Measurements from ENCODE around the gene TMEM131.
"Not testable (repeated sequence)": the region's sequence is repeated elsewhere in the genome, so short reads cannot be mapped to it uniquely, and the experiment has no call there.

TMEM131 gene

DNA sequence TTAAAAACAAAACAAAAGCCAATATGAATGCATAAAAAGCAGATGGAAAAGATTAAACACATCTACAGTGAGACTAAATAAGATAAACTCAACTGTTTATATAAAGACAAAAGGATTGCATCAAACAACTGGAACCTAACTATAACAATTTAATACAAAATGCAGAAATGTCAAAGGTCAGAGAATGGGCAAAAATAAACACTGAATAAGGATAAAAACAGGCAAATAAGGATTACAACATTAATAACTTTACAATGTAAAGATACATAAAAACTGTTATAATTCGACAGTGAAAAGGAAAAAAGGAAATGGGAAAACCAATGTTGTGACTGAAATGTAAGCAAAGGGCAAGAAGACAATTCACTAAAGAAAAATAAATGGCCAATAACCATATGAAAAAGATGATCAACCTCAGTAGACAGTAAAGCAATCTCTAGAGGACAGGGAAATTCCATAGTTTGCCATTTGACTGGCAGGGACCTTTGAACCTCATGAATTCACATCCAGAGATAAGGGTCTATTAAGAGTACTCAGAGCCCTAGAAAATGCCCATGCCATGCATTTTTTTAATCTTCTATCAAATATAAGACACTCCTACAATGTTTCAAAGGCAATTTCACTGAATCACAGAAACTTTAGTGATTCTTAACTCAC lies 83.7 kb downstream of the TMEM131 start:
- DNase-seq (ENCODE audit: low spot score), result no peak

DNA sequence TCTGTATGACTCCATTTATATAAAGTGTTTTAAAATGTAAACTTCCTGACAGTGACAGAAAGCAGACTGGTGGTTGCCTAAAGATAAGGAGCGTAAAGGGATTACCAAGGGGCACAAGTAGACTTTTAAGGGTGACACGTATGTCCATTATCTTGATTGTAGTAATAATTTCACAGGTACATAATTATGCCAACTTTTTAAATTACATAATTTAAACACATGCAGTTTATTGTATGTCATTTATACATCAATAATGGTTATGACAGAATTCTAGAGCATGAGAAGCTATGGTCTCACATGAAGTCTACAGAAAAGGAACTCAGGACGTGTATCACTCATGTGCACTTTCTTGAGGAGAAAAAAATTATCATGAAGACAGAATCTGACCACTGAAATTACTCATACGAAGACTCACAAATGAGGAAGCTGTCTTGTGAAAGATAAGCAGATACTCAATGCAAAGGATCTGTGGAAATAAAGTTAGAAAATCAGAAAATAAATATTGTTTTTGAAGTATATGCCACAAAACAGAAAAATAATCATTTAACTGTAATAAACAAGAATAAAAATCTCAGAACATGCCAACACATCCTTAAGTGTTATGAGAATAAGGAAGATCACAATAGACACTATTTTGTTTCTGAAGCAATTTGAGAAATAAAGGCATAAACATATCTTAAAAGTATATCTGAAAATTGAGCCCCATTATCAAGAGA lies 84.4 kb downstream of the TMEM131 start:
- no peak for DNase-seq (ENCODE audit: low spot score)

- DNase-seq (ENCODE audit: low spot score), result no peak
These were observed 85.1 kb downstream of the TMEM131 start for GRCh38 chr2:97910403-97911205.

GRCh38 chr2:97908208-97908676 lies 87.5 kb downstream of the TMEM131 start:
- no peak for DNase-seq (ENCODE audit: low spot score)

DNA sequence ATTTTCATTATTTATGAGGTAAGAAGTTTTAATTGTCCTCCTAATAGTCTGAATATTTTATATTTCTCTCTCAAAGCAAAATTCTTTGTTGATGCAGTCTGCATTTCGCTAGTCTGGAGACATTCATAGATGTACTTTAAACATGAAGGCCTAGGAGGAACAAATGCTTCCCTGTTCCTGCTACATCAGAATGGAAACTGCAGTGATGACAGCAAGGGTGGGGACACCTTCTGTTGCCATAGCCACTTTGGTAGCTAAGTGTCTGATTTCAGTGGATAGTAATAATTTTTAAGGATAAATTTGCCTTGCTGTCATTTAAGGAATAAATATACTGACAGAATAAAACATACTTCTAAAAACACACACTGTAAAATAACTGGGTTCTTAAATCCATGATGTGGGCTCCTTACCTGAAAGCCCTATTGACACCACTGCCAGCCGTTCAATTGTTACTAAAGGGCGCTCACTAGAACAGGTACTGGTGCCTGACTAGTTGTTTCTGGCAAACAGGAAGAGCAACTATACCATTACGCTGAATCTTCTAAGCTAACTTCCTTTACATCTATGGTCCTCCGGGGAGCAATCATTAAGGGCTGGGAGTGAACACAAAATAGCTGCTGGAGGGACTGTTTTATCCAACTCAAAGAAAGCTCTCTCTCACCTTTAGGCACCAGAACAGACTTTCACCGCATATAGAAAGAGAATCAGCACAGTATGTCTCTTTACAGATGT lies 88.2 kb downstream of the TMEM131 start:
- DNase-seq (ENCODE audit: low spot score), result no peak

- no peak for DNase-seq (ENCODE audit: low spot score)
These were observed 89.4 kb downstream of the TMEM131 start for GRCh38 chr2:97906307-97906706.

DNA sequence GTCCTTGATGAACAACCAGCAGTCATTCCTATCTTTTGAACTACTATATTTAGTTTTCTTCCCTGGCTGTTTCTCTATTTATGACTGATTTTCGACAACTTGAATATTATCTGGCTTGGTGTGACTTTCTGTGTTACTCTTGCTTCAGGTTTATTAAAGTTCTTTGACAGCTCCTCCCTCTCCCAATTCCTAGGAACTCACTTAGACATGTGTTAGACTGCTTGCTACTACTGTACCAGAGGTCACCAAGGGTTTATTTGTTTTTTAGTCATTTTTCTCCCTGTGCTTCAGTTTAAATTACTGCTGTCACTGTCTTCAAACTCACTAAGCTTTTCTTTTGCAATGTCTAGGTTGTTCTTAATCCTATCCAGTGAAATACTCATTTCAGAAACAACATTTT lies 90.5 kb downstream of the TMEM131 start:
- DNase-seq (ENCODE audit: low spot score), result no peak

DNA sequence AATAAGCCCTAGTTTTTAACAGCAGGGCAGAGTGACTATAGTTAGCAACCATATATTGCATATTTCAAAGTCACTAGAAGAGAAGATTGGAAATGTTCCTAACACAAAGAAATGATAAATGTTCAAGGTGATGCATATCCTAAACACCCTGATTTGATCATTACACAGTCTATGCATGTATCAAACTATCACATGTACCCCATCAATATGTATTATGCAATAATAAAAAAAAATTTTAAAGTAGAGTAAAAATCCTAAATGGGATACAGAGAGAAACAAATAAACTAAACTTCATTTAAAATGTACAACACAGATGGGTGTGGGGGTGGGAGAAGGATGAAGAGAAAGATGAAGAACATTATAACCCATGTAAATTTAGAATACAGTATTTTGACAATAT lies 93.9 kb downstream of the TMEM131 start:
- DNase-seq (ENCODE audit: low spot score), result no peak

GRCh38 chr2:97900806-97901205 lies 94.9 kb downstream of the TMEM131 start:
- no peak for DNase-seq (ENCODE audit: low spot score)

GRCh38 chr2:97893042-97893441 lies 102.7 kb downstream of the TMEM131 start:
- DNase-seq (ENCODE audit: low spot score), result not testable (repeated sequence)

DNA sequence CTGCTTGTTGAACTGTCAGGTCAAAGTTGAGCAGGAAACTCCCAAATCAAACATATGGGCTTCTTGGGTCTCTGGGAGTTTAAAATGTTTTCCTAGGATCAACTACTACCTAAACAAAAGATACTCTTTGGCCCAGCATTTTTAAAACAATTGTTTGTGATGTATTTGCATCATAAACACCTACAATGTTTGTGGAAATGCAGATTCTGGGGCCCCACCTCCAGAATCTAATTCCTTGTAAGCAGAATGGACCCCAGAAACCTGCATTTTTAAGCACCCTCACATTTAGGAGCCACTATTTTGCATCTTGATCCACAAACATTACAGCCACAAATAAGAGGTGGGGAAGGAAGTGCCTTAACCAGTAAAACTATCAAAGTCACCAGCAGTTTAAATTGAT lies 104.1 kb downstream of the TMEM131 start:
- no peak for DNase-seq (ENCODE audit: low spot score)

GRCh38 chr2:97889156-97889555 lies 106.6 kb downstream of the TMEM131 start:
- no peak for DNase-seq (ENCODE audit: low spot score)

GRCh38 chr2:97885841-97886240 lies 109.9 kb downstream of the TMEM131 start:
- no peak for DNase-seq (ENCODE audit: low spot score)

- DNase-seq (ENCODE audit: low spot score), result no peak
These were observed 115.4 kb downstream of the TMEM131 start for GRCh38 chr2:97880334-97880733.

- no peak for DNase-seq (ENCODE audit: low spot score)
These were observed 116.9 kb downstream of the TMEM131 start for GRCh38 chr2:97878865-97879264.

DNA sequence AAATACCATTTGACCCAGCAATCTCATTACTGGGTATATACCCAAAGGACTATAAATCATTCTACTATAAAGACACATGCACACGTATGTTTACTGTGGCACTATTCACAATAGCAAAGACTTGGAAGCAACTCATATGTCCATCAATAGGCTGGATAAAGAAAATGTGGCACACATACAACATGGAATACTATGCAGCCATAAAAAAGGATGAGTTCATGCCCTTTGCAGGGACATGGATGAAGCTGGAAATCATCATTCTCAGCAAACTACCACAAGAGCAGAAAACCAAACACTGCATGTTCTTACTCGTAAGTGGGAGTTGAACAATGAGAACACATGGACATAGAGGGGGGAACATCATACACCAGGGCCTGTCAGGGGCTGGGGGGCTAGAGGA lies 117.4 kb downstream of the TMEM131 start:
- not testable (repeated sequence) for DNase-seq (ENCODE audit: low spot score)

- DNase-seq (ENCODE audit: low spot score), result no peak
These were observed 124.5 kb downstream of the TMEM131 start for GRCh38 chr2:97871096-97871780.

DNA sequence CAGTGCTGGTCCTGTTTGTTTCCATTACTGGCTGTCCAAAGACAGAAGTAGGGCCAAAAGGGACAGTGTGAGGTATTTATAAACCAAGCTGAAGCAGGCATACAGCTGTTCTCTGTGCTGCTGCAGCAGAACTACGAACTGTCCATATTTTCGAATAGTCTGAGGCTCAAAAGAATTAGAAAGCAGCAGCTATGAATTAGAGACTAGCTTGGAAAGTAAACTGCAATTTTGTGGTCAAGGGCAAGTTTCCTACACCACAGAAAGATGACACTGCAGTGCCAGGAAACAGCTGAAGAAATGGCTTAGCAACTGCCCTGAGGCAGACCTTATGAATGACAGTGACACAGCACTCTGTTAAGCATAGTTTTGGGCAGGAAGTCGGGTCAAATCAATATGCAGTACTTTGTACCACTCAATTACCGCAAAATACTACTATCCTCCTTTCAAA lies 125.3 kb downstream of the TMEM131 start:
- DNase-seq (ENCODE audit: low spot score), result no peak

- DNase-seq (ENCODE audit: low spot score), result no peak
These were observed 125.9 kb downstream of the TMEM131 start for GRCh38 chr2:97869722-97870346.

DNA sequence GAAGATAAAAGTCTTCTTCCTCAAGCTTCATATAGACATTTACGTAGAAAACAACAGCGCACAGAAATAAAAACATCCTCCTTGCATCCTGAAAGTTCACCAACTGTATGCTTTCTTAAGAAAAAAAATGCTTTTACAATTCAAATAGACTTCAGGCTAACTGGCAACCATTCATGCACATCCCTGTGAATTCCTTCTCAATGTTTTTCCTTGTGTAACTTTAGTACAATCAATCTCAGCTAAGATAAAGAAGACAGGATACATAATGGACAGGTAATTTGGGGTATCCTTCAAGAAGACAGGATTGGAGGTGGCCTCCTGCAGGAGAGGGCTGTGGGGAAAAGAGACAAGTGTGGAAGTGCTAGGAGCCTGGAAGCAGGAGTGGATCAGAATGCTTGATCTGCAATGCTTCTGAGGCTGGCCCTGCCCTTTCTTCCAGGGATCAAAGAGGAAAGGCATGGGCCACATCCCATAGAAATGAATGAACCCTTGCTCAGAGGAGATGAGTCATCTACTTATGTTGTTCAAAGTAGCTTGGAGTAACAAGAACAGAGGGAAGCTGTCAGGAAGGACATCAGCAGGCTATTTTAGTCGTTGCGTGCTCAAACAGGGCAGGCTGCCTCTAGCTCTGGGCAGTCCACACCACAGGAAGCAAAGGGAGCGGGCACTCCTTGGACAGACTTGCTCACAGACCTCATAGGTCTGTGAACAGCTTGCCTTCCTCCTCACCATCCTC lies 126.6 kb downstream of the TMEM131 start:
- no peak for DNase-seq (ENCODE audit: low spot score)

Data from putamen (tissue), 1 donor.